ENCODE data around the gene CRTC2. TPM values are rescaled to one million over a fixed set of nuclear protein-coding genes. Genes with fewer than 3 reads are reported as not detected.

Gene CRTC2
- total and polyA plus RNA-seq, 2 of the 4 experiments (the other 2 are of a cell fraction), result 2.7 to 20.1 TPM

GRCh38 chr1:153903841-153904455, 54.5 kb downstream of the CRTC2 start:
- WGBS, 2 experiments (ENCODE audit: extremely low coverage in 2 of 2, insufficient read length in 1 of 2), result 100% methylated on average over 1 of the region's 14 CpGs; no CpG with 5 or more reads in 1 of the 2 experiments
- H3K27ac ChIP-seq (ENCODE audit: insufficient read depth, low read length), result no peak overlapping the region
- ATAC-seq (ENCODE audit: low read depth) (no peak), DNase-seq (no peak)
- no peak overlapping the region for H3K56ac ChIP-seq (ENCODE audit: extremely low read depth, insufficient read depth, low read length)
- in situ Hi-C loops (cut with MboI; ENCODE audit: low sequenced_read_pairs), result no loop called here
- H3K27me3 ChIP-seq (ENCODE audit: control insufficient read depth, insufficient read depth, low read length), result no peaks in the 10 kb centered on the region
- no peak overlapping the region for H3K9ac ChIP-seq (ENCODE audit: low read depth, low read length)
- ChIA-PET CTCF (no interaction called here), POLR2A (ENCODE audit: unreplicated experiment) (no interaction called here)
- no peak overlapping the region for H2BK20ac ChIP-seq (ENCODE audit: low read depth, low read length)
- no peak overlapping the region for H2AK9ac ChIP-seq (replicated peaks; ENCODE audit: low read depth, low read length, poor library complexity)
- H2BK15ac ChIP-seq (ENCODE audit: low read depth, low read length), result no peak overlapping the region
- H2AK5ac ChIP-seq (ENCODE audit: low read depth, low read length), result no peak overlapping the region
- H4K20me1 ChIP-seq (ENCODE audit: insufficient read depth, low read length), result peaks cover 32% of the 10 kb centered on the region
- no peak overlapping the region for H2BK5ac ChIP-seq (ENCODE audit: low read depth, low read length, poor library complexity, severe bottlenecking)
- H3K9me3 ChIP-seq (ENCODE audit: control insufficient read depth, insufficient read depth, low read length), result no peaks in the 10 kb centered on the region
- H3K9me1 ChIP-seq (ENCODE audit: insufficient read depth, low read length), result peaks cover 6% of the 10 kb centered on the region; the same call in 1 of the 2 replicates
- intact Hi-C loops (cut with micrococcal nuclease), result no loop called here
- no peak overlapping the region for H4K91ac ChIP-seq (ENCODE audit: insufficient read depth, low read depth, low read length)
- no peak overlapping the region for H3K4me3 ChIP-seq (ENCODE audit: insufficient read depth, low read depth, low read length)
- dilution Hi-C loops (cut with HindIII; ENCODE audit: low sequenced_read_pairs, unreplicated experiment), result loop anchor here (25.0 kb wide), 1 partner anchor 92 kb away; no protein-coding TSS in a partner anchor
- no peak overlapping the region for H3K18ac ChIP-seq (ENCODE audit: low read depth, low read length)
- no peak overlapping the region for H3K4me2 ChIP-seq (ENCODE audit: low read depth, low read length)
- no peak overlapping the region for H3K23ac ChIP-seq (ENCODE audit: low read depth, low read length)
- H3K4me1 ChIP-seq (ENCODE audit: control insufficient read depth, insufficient read depth, low read length), result peaks cover 2% of the 10 kb centered on the region
- H3K36me3 ChIP-seq (ENCODE audit: control insufficient read depth, insufficient read depth, low read length), result peaks cover 4% of the 10 kb centered on the region; the same call in 1 of the 2 replicates
- no peak overlapping the region for H4K8ac ChIP-seq (ENCODE audit: low read depth in 2 of 2, low read length in 2 of 2)
- H2BK120ac ChIP-seq (ENCODE audit: low read depth, low read length), result no peak overlapping the region
- H4K5ac ChIP-seq (ENCODE audit: low read depth, low read length), result no peak overlapping the region
- H3K4ac ChIP-seq (ENCODE audit: low read depth, low read length), result no peak overlapping the region
- BruUV-seq (replicated peaks), result no TSS peak
- no peak overlapping the region for H2AFZ ChIP-seq (replicated peaks; ENCODE audit: low read length, poor library complexity)
- no peak for TF ChIP-seq SMC3 (IDR thresholded peaks at IDR 0.05; ENCODE audit: low read depth, low read length)
- TF ChIP-seq FOS (IDR thresholded peaks at IDR 0.05; ENCODE audit: low read depth, low read length), result no peak
- TF ChIP-seq RAD21 (IDR thresholded peaks at IDR 0.05; ENCODE audit: low read length), result no peak
- TF ChIP-seq CEBPB (IDR thresholded peaks at IDR 0.05; ENCODE audit: low read depth, low read length), result no peak
- no peak for TF ChIP-seq RCOR1 (IDR thresholded peaks at IDR 0.05; ENCODE audit: insufficient replicate concordance, low read length)
- TF ChIP-seq CTCF (conservative IDR thresholded peaks at IDR 0.05; ENCODE audit: low read depth, low read length), result no peak
- no peak for TF ChIP-seq MXI1 (IDR thresholded peaks at IDR 0.05; ENCODE audit: borderline replicate concordance, low read depth, low read length)
- no peak for TF ChIP-seq CHD1 (IDR thresholded peaks at IDR 0.05; ENCODE audit: low read depth, low read length)
- TF ChIP-seq MAFK (IDR thresholded peaks at IDR 0.05; ENCODE audit: low read depth, low read length), result no peak
- TF ChIP-seq BHLHE40 (IDR thresholded peaks at IDR 0.05; ENCODE audit: low read depth, low read length), result no peak
- TF ChIP-seq USF2 (IDR thresholded peaks at IDR 0.05; ENCODE audit: low read depth, low read length), result no peak
- TF ChIP-seq NFE2L2 (IDR thresholded peaks at IDR 0.05; ENCODE audit: low read depth, low read length), result no peak
- no peak for TF ChIP-seq ELK1 (IDR thresholded peaks at IDR 0.05; ENCODE audit: borderline replicate concordance, low read depth, low read length)
- TF ChIP-seq POLR2A (IDR thresholded peaks at IDR 0.05; ENCODE audit: low read depth, low read length), result no peak
- TF ChIP-seq MAZ (IDR thresholded peaks at IDR 0.05; ENCODE audit: borderline replicate concordance, low read depth, low read length), result no peak
- no peak for TF ChIP-seq RFX5 (IDR thresholded peaks at IDR 0.05; ENCODE audit: low read depth, low read length)
- peaks cover 30 to 68% of the 10 kb centered on the region in 2 experiments for H3K79me1 ChIP-seq (ENCODE audit: low read depth in 1 of 2, low read length in 2 of 2)
- H3K14ac ChIP-seq (replicated peaks; ENCODE audit: low read depth, low read length), result no peak overlapping the region

Measured in IMR-90 (cell line).